ENCODE results near the gene SIN3A.
"Not testable (repeated sequence)": the region's sequence is repeated elsewhere in the genome, so short reads cannot be mapped to it uniquely, and the experiment has no call there.

The SIN3A gene

DNA sequence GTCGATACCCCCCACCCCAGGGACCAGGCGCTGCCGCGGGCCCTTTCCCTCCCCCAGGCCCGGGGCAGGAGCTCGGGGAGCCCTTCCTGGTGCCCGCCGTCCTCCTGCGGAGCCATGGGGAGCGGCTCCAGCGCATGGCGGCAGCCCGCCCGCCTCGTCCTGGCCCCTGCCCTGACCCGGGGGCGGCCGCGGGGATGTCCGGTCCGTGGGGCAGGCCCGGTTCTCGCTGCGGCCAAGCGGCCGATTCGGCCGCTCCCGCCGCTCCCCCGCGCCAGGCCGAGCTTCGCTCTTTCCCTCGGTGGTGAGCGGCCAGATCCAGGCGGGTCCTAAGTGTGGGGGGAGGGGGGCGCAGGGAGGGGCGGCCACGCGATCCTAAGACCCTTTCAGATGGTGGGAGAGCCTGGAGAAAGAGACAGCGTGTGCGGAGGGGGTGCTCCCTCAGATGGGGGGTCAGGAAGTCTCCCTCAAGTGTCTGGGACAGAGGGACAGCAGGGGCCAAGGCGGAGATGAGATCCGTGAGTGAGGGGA lies 103.4 kb downstream of the SIN3A start:
- peaks cover 8% of the 10 kb centered on the region for H3K4me1 ChIP-seq (ENCODE audit: low read depth, poor library complexity, severe bottlenecking)
- no peak overlapping the region for H3K9ac ChIP-seq
- no peaks in the 10 kb centered on the region for H4K20me1 ChIP-seq (ENCODE audit: insufficient read depth)
- H2AFZ ChIP-seq (ENCODE audit: low read depth), result no peak overlapping the region
- H3K4me2 ChIP-seq, result no peak overlapping the region
- H3K27me3 ChIP-seq (ENCODE audit: insufficient read depth, low read depth), result peaks cover 8% of the 10 kb centered on the region; the same call in 1 of the 2 replicates
- TF ChIP-seq, protein P1, sequence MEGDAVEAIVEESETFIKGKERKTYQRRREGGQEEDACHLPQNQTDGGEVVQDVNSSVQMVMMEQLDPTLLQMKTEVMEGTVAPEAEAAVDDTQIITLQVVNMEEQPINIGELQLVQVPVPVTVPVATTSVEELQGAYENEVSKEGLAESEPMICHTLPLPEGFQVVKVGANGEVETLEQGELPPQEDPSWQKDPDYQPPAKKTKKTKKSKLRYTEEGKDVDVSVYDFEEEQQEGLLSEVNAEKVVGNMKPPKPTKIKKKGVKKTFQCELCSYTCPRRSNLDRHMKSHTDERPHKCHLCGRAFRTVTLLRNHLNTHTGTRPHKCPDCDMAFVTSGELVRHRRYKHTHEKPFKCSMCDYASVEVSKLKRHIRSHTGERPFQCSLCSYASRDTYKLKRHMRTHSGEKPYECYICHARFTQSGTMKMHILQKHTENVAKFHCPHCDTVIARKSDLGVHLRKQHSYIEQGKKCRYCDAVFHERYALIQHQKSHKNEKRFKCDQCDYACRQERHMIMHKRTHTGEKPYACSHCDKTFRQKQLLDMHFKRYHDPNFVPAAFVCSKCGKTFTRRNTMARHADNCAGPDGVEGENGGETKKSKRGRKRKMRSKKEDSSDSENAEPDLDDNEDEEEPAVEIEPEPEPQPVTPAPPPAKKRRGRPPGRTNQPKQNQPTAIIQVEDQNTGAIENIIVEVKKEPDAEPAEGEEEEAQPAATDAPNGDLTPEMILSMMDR (conservative IDR thresholded peaks at IDR 0.05; ENCODE audit: low read depth, low read length), result no peak
- no peak overlapping the region for H3K27ac ChIP-seq
- H3K4me3 ChIP-seq (IDR thresholded peaks at IDR 0.05; ENCODE audit: insufficient read depth, low read depth, low read length), result no peak overlapping the region
- H3K36me3 ChIP-seq (ENCODE audit: insufficient read depth), result no peaks in the 10 kb centered on the region
- H3K79me2 ChIP-seq (ENCODE audit: insufficient read depth, low read depth), result no peaks in the 10 kb centered on the region

DNA sequence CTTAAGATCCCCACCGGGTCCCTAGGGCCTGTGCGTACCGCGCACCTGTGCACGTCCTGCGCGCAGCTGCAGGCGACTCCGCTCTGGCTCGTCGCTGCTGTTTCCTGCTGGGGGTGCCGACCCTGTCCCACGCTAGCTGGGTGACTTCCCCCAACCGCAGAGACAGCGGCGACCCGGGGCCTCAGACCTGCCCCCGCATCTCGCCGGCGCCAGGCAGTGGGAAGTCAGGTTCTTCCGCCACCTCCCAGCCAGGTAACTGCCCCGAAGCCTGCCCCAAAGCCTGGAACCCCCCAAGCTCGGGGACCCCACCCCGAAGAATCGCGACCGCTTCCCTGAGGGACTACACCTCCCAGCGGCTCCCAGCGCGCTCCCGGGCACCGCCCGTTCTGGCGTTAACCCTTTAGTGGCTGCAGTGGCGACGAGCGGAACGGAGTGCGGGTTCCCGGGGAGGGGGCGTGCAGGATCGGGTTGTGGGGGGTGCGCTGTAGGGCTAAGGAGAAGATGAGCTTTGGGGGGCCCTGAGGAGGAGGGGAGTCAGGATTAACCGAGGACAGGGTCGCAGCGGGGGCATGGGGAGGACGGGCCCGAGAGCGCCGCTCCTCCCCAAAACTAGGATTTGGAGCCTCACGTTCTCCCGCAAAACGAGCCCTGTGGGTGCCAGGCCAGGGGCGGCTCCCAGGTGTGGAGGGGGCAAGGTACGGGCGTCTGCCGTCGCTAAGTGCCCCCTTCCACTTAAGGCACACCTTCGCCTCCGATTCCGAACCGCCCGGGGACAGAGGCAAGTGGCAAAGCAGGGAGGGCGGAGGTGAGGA lies 104.1 kb downstream of the SIN3A start:
- Histone ChIP-seq H3K4me1 (ENCODE audit: low read depth, poor library complexity, severe bottlenecking) (peaks cover 8% of the 10 kb centered on the region), H3K79me2 (ENCODE audit: insufficient read depth, low read depth) (no peaks in the 10 kb centered on the region), H2AFZ (ENCODE audit: low read depth) (no peak overlapping the region), H4K20me1 (ENCODE audit: insufficient read depth) (no peaks in the 10 kb centered on the region), H3K36me3 (ENCODE audit: insufficient read depth) (no peaks in the 10 kb centered on the region), H3K9ac (no peak overlapping the region), H3K4me2 (no peak overlapping the region), H3K4me3 (IDR thresholded peaks at IDR 0.05; ENCODE audit: insufficient read depth, low read depth, low read length) (no peak overlapping the region), H3K27me3 (ENCODE audit: insufficient read depth, low read depth) (peaks cover 8% of the 10 kb centered on the region; the same call in 1 of the 2 replicates), H3K27ac (no peak overlapping the region)
- TF ChIP-seq, protein P1 (conservative IDR thresholded peaks at IDR 0.05; ENCODE audit: low read depth, low read length), result no peak

DNA sequence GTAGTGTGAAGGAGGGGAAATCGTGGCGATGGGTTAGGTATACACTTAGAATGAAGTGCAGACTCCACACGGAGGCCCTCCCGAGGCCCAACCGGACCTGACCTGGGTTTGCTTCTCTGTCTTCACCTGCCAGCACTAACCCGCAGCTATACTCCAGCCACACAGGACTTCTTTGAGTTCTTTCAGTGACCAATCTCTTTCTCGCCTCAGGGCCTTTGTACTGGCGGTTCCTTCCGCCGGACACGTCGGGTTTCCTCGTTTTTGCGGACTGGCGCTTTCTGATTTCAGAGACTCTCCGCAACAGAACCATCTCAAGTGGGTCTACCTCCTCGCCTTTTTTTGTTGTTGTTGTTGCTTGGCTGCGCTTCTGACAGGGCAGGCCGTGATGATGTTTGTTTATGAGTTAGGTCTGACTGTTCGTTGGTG lies 104.7 kb downstream of the SIN3A start, which contains the start of gene NEIL1:
Gene NEIL1, plus strand, starts transcription at position 244 of the 426 bp plus-strand sequence. CDS start 1,867 bp downstream, outside the sequence.
- Histone ChIP-seq H3K4me2 (no peak within 1 kb of the TSS), H3K79me2 (ENCODE audit: insufficient read depth, low read depth) (no peaks in the 10 kb centered on the region), H3K9ac (no peak within 1 kb of the TSS), H3K27me3 (ENCODE audit: insufficient read depth, low read depth) (peaks cover 8% of the 10 kb centered on the region; the same call in 1 of the 2 replicates), H3K27ac (no peak within 1 kb of the TSS), H3K4me3 (IDR thresholded peaks at IDR 0.05; ENCODE audit: insufficient read depth, low read depth, low read length) (no peak within 1 kb of the TSS), H3K4me1 (ENCODE audit: low read depth, poor library complexity, severe bottlenecking) (peaks cover 8% of the 10 kb centered on the region), H2AFZ (ENCODE audit: low read depth) (no peak within 1 kb of the TSS), H3K36me3 (ENCODE audit: insufficient read depth) (no peaks in the 10 kb centered on the region), H4K20me1 (ENCODE audit: insufficient read depth) (no peaks in the 10 kb centered on the region)
- TF ChIP-seq, protein P1 (conservative IDR thresholded peaks at IDR 0.05; ENCODE audit: low read depth, low read length), result no peak

DNA sequence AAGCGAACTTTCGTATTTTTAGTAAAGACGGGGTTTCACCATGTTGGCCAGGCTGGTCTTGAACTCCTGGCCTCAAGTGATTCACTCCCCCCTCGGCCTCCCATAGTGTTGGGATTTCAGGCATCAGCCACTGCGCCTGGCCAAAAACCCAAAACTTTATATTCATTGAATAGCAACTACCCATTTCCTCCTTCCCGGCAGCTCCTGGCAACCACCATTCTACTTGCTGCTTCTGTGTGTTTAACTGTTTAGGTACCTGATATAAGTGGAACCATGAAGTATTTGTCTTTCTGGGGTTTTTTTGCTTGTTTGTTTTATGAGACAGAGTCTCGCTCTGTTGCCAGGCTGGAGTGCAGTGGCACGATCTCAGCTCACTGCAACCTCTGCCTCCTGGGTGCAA lies 107.5 kb downstream of the SIN3A start:
- not testable (repeated sequence) for H3K36me3 ChIP-seq (ENCODE audit: insufficient read depth); H3K4me1 ChIP-seq (ENCODE audit: low read depth, poor library complexity, severe bottlenecking); H4K20me1 ChIP-seq (ENCODE audit: insufficient read depth); H3K79me2 ChIP-seq (ENCODE audit: insufficient read depth, low read depth); H3K9ac ChIP-seq; H3K4me3 ChIP-seq (IDR thresholded peaks at IDR 0.05; ENCODE audit: insufficient read depth, low read depth, low read length); H3K27me3 ChIP-seq (ENCODE audit: insufficient read depth, low read depth); H3K4me2 ChIP-seq; H3K27ac ChIP-seq; H2AFZ ChIP-seq (ENCODE audit: low read depth)

DNA sequence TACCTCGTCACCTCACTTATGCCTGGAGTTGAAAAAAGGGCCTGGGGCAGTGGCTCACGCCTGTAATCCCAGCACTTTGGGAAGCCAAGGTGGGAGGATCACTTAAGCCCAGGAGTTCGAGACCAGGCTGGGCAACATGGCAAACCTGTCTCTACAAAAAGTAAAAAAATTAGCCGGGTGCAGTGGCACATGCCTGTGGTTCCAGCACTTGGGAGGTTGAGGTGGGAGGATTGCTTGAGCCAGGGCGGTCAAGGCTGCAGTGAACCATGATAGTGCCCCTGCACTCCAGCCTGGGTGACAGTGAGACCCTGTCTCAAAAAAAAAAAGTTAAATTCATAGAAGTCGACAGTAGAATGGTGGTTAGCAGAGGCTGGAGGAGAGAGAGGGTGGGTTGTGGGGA lies 109.3 kb downstream of the SIN3A start:
- no peaks in the 10 kb centered on the region for H4K20me1 ChIP-seq (ENCODE audit: insufficient read depth)
- H3K4me2 ChIP-seq, result no peak overlapping the region
- TF ChIP-seq, protein P1 (conservative IDR thresholded peaks at IDR 0.05; ENCODE audit: low read depth, low read length), result no peak
- H3K4me3 ChIP-seq (IDR thresholded peaks at IDR 0.05; ENCODE audit: insufficient read depth, low read depth, low read length), result no peak overlapping the region
- H3K9ac ChIP-seq, result no peak overlapping the region
- H2AFZ ChIP-seq (ENCODE audit: low read depth), result no peak overlapping the region
- H3K27ac ChIP-seq, result no peak overlapping the region
- H3K79me2 ChIP-seq (ENCODE audit: insufficient read depth, low read depth), result no peaks in the 10 kb centered on the region
- H3K4me1 ChIP-seq (ENCODE audit: low read depth, poor library complexity, severe bottlenecking), result peaks cover under 1% of the 10 kb centered on the region
- no peaks in the 10 kb centered on the region for H3K27me3 ChIP-seq (ENCODE audit: insufficient read depth, low read depth)
- no peaks in the 10 kb centered on the region for H3K36me3 ChIP-seq (ENCODE audit: insufficient read depth)

All from KMS-11 (cell line).